Measurements from ENCODE around the gene SLC24A4.
A peak's percentile ranks its signal among the peaks of the same experiment; 100 is the strongest.

Gene SLC24A4

DNA sequence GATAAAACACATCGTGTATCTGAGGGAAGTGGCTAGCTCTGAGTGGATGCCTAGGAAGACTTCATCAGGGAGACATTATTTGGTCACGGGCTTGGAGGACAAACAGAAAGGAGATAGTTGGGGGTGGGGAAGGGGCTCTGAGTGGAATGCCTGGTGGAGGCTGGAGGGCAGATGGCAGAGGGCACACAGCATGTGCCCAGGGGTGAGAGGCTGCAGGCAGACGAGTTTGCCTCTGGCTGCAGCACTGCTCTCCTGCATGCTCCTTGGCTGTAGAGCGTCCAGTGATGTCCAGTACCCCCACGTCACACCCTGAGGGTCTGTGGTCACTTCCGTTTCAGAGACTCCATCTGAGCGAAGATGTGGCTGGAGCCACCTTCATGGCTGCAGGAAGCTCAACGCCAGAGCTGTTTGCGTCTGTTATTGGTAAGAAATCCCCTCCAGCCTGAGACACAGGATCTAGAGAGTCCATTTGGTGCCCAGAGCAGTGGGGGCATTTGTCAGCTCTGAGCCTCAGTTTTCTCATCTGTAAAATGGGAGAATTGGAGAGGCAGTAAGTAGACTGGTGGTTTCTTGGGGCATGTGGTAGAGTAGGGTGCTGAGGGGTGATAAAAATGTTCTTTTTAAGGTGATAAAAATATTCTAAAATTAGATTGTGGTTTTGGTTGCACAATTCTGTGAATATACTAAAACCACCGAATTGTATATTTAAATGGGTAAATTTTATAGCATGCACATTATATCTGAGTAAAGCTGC is 119.0 kb downstream of the SLC24A4 start:
- DNase-seq: no peak

- no peak for DNase-seq
Observed at GRCh38 chr14:92443167-92443566, 120.2 kb downstream of the SLC24A4 start.

DNA sequence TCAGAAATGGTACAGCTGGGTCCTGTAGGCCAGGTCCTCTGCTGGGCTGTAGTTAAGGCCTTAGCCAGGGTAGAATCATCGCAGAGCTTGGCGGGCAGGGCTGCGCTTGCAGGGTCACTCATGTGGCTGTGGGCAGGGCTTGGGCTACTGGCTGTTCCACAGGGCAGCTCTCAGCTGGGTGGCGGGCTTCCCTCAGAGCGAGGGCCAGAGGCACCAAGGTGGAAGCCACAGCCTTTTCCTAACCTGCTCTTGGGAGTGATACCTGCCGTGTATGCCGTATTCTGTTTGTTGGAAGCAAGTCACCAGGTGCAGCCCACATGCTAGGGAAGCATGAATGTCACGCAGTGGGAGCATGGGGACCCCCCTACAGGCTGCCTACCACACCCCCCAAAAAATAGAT is 120.8 kb downstream of the SLC24A4 start:
- DNase-seq: no peak

DNA sequence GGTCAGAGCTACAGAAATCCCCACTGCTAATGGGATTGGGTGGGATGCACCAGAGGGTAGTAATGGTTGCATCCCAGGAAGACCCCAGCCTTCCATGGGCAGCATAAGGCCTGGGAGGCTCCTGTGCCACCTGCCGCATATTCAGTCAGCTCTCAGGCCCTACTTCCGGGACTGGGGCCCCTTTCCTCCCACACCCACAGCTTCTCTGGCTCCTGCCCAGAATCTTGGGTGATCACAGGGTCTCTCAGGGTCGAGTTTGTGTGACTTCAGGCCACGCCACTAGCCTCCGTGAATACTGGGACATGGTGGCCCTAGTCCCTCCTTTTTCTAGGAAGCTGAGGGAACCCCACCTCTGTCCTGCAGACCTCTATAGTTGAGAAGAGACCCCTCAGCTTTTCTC is 123.8 kb downstream of the SLC24A4 start:
- no peak for DNase-seq

DNA sequence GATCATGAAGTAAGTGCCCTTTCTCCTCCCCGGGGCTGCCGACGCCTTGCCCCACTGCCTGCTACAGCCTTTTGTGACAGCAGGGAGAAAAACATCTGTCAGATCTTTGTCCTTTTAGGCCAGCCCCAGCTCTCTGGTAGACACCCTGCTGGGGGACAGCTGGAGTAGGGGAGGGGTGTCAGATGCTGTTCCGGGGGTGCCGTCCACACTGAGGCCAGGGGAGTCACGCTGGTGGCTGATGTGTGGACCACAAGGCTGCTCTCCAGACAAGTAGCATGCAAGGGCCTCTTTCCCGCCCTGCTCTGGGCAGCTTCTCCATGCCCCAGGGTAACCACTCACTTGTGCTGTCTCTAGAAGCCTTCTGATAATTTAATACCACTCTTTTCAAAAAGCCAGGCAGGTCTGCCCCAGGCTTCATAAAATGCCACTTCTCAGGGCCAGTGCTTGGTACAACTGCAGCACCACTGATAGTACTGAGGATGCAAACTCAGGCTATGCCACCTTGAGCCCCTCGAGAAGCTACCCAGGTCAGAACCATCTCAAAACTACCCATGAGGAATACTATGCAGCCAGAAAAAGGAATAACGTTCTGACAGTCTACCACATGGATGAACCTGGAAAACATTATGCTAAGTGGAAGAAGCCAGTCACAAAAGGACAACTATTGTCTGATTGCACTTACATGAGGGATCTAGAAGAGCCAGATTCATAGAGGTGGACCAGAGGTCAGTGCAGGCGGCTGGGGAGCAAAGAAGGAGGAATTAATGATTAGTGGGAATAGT is 124.6 kb downstream of the SLC24A4 start:
- no peak for DNase-seq

GRCh38 chr14:92448786-92449185 is 125.8 kb downstream of the SLC24A4 start:
- no peak for DNase-seq

DNA sequence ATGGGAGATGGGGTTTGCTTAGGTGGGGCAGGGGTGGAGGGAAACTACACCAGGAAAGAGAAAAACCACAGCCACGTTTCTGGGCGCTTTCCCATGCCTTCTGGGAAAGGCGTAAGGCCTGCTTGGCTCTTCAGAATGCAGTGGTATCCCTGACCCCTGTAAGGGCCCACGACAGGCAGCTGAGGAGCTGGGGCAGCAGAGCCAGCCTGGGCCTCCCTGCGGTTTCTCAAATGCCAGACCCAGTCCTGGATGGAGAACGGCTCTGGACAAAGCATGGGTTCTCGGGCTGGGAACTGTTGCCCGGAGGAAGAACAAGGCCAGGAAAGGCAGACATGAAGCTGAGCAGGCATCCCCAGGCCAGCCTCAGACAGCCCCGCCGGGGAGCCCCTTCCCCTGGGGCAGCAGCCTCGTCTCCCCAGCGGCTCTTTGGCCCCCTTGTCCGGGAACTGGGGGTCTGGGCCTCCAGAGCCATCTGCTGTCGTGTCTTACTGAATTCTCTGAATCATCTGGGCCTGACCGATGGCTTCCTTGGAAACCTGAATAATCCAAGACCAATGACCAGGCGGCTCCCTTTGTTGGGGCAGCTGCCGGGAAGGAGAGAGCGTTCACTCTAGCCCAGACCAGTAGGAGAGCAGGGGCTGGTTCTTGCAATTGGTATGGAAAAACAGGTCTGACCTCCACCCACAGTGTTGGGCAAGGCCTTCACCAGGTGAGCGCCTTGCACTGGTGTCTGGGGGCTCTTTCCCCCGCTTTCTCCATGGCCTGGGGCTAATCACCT is 126.6 kb downstream of the SLC24A4 start:
- no peak for DNase-seq

- DNase-seq: no peak
Observed at GRCh38 chr14:92450351-92451070, 127.5 kb downstream of the SLC24A4 start.

DNA sequence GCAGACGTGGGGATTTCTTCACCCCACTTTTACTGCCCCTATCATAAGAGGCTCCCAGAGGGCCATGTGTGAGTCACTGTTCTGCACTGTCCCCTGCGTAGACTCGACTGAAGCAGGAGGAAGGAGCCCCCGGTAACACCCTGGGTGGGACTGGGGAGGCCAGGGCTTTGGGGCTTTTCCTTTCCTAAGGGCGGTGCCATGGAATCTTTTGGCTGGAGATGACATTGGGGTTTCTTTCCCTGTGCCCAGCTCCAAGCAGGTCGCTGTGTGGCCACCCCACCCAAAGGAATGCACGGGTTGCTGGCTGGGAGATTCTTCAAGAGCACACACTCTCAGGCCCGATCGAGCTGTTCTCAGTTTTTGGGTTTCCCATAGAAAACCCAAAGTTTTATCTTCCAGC is 128.3 kb downstream of the SLC24A4 start:
- no peak for DNase-seq

GRCh38 chr14:92451755-92452154 is 128.8 kb downstream of the SLC24A4 start:
- DNase-seq: no peak

- no peak for DNase-seq
Observed at GRCh38 chr14:92452471-92452870, 129.5 kb downstream of the SLC24A4 start.

GRCh38 chr14:92453691-92454090 is 130.7 kb downstream of the SLC24A4 start:
- DNase-seq: no peak

GRCh38 chr14:92455231-92455630 is 132.3 kb downstream of the SLC24A4 start:
- no peak for DNase-seq

- no peak for DNase-seq
Observed at GRCh38 chr14:92456215-92457015, 133.4 kb downstream of the SLC24A4 start.

- DNase-seq: no peak
Observed at GRCh38 chr14:92457016-92457565, 134.1 kb downstream of the SLC24A4 start.

DNA sequence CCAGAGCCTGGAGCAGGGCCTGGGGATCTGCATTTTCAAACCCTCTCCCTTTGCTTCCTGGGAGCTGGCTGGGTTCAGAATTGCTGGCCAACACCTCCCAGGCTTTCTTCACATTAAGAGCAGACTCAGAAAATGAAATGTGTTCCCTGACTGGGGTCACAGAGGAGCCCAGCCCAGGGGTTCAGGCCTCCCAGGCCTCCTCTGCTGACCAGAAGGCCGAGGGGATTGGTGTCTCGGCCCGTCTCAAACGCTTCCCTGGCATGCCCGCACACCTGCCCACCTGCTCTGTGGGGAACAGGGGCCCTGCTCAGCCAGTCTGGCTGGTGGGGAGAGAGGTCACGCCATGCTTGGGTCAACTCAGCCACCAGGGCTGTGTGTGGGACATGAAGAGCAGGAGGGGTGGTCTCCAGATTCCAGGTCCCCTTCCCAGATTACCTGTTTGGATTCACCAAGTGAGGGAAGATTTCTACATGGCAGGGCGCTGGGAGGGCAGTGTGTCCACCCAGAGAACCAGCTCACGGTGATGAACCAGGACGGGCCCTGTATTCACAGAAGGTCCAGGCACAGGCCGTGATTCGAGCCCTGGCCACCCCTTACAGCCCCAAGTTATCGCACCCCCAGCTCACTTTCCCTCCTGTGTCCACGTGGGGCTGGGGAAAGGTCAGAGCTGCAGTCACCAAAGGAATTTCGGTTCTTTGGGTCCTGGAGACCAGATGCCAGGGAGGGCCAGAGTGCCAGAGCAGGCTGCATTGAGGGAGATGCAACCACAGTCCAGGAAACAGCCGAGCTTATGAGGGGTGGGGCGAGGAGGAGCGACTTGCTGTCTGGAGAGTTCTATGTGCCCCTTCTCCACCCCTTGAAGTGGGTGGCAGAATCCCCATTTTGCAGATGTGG is 135.4 kb downstream of the SLC24A4 start:
- no peak for DNase-seq

DNA sequence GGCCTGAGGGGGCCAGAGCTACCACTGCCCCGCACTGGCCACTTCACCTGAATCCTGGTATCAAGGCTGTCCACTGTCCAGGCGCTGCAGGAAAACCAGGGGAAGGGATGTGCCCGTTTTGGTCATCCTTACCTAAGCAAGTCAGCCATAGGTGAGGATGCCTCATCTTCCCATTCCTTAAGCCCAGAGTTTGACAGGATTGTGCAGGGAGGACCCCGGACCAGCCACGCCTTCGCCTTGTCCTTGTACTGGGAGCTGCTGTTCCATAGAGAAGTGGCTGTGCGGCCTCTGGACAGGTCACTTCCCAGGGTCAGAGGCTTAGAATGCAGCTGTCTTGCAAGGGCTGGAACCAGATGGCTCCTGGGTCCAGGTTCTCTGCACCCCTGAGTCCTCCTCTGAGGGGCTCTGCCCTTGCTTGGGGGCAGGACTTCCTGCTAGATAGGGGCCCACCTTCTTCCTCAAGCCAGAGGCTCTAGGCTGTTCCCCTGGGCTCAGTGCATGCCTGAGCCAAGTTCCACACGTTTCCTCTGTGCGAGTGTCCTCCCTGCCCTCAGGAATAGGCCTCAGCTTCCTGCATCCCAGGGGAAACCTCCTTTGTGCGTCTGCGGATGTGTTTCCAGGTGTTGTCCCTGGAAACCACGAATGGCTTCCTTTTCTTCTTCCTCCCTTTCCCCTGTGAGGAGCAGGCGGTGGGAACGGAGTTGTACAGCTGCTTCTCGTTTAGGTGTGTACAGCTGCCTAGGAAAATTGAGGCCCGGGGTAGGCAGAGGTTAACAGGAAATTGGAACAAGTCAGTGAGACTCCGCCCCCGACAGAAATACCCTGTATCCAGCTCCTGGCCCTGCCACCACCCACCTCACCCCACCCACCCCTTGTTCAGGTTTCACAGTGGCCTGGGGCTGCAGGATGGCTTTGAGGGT is 136.3 kb downstream of the SLC24A4 start:
- peak in 1 of 2 experiments; percentile 16 for DNase-seq

DNA sequence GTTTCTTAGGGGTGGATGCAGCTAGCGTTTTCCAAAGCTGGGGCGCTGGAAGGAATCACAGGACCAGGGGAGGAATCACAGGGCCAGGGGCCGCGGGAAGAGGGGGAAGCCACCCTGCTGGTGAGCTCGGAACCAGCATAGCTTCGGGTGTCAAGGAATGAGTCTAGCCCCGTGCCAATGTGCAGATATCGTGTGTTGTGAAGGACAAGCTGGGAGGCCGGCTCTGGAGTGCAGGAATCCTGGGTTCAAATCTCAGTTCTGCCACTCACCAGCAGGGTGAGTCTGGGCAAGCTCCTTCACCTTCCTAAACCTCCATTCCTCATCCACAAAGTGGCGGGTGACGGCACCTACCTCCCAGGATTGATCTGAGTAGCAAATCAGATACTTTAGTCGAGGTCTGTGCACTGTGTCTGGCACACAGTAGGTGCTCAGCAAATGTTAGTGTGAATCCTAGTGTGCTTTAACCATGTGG is 137.0 kb downstream of the SLC24A4 start:
- peak in 1 of 2 experiments; percentile 17 for DNase-seq

DNA sequence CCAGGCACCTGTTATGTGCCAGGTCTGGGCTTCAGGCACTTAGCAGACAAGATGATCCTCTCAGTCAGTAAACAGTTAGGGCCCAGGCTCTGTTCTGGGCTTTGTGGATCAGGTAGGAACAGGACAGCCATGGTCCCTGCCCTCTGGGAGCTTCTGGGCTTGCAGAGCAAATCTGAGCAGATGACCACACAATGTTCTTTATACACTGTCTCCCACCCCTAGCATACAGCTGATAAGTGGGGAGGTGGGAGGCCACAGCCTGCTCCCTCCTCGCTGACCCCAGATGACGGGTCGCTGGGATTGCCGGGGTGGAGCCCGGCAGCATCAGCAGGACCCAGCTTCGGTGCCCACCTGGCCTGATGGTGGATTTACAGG is 137.6 kb downstream of the SLC24A4 start:
- DNase-seq: peak in 1 of 2 experiments; percentile 16

Data from activated T-cell treated with anti-CD3 and anti-CD28 coated beads, Interleukin-2, amount 50 U/mL, for 48 hours (primary cell).